HUDEP-2 (cell line): ENCODE results near the gene CDKAL1.
"Not testable (repeated sequence)": the region's sequence is repeated elsewhere in the genome, so short reads cannot be mapped to it uniquely, and the experiment has no call there.

Experiments used
- DNase-seq, 76 experiments: peaks; one replicate each; lab custom pipeline; 2025; ENCODE audit not compliant: unreplicated experiment in 76 of 76; lab: John Stamatoyannopoulos, UW

The CDKAL1 gene

GRCh38 chr6:20732362-20732761 is 198.1 kb downstream of the CDKAL1 start:
- not testable (repeated sequence) for DNase-seq

DNA sequence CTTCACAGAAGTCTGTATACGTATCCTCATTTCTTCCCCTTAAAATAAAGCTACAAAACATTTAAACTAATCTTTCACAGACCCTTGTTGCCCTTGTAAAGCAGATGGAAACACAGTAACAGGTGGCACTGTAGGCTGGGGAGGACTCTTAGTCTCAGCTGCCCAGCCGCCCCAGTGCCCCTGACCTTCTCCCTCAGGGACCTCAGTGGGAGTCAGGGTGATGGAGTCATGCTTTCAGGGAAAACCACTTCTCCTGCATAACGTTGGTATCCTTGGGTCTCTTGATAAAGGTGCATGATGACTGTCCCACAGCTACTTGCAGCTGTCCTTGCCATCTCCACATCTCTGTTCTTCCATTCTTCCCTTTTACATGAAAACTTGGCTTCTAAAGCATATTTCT is 198.6 kb downstream of the CDKAL1 start:
- no peak for DNase-seq

- no peak for DNase-seq
Measured at GRCh38 chr6:20737912-20738311, 203.7 kb downstream of the CDKAL1 start.

- DNase-seq, result no peak
Measured at GRCh38 chr6:20740088-20740487, 205.8 kb downstream of the CDKAL1 start.

DNA sequence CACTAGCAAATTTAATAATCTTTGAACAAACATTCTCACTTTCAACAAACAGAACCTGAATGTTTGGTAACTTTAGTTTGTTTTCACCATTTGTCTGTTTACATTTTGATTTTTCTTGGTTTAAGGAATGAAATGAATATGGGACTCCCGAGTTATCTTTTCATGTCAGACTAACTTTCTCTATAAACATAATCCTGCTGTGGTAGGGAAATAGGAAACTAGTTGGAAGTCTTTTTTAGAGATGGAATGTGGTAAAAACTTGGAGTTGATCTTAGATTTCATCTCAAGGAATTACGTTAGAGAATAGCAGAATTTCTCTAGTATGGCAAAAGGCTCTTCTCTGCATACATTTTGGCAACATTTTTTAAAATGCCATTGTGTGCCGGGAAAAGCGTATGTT is 206.5 kb downstream of the CDKAL1 start:
- no peak for DNase-seq

DNA sequence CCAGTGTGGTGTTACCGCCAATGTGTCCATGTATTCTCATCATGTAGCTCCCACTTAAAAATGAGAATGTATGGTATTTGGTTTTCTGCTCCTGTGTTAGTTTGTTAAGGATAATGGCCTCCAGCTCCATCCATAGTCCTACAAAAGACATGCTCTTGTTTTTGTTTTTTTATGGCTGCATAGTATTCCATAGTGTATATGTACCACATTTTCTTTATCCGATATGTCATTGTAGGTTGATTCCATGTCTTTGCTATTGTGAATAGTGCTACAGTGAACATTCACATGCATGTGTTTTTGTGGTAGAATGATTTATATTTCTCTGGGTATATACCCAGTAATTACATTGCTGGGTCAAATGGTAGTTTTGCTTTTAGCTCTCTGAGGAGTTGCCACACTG is 207.2 kb downstream of the CDKAL1 start:
- DNase-seq, result no peak

GRCh38 chr6:20744911-20745557 is 210.8 kb downstream of the CDKAL1 start:
- DNase-seq, result no peak

DNA sequence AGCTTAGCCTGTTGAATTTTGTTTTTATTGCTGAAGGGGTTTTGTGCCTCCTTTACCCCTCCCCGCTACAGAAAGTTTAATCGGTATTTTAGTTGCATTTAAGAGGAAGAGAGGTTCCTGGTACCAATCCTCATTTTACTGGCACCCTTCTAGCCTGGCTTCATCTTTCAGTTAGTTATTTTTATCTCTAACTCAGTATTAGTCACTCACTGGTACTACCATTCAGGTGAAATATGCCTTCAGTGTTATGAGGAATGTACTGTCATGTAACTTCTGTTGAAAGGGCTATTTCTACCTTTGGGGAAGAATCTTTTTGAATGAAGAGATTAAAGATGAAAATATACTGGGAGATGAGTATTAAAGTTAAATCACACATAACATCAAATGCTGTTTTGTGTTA is 211.8 kb downstream of the CDKAL1 start:
- no peak for DNase-seq

GRCh38 chr6:20746805-20747558 is 212.7 kb downstream of the CDKAL1 start:
- DNase-seq, result no peak

DNA sequence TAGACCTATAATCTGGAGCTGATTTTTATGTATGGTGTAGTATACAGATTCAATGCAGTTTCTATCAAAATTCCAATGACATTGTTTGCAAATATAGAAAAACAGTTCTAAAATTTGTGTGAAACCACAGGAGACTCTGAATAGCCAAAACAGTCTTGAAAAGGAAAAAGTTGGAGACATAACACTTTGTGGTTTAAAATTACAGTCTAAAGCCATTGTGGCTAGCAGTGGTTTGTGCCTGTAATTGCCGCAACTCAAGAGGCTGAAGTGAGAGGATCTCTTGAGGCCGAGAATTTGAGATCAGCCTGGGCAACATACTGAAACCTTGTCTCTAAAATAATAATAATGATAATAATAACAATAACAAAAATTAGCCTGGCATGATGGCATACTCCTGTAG is 213.7 kb downstream of the CDKAL1 start:
- no peak for DNase-seq

DNA sequence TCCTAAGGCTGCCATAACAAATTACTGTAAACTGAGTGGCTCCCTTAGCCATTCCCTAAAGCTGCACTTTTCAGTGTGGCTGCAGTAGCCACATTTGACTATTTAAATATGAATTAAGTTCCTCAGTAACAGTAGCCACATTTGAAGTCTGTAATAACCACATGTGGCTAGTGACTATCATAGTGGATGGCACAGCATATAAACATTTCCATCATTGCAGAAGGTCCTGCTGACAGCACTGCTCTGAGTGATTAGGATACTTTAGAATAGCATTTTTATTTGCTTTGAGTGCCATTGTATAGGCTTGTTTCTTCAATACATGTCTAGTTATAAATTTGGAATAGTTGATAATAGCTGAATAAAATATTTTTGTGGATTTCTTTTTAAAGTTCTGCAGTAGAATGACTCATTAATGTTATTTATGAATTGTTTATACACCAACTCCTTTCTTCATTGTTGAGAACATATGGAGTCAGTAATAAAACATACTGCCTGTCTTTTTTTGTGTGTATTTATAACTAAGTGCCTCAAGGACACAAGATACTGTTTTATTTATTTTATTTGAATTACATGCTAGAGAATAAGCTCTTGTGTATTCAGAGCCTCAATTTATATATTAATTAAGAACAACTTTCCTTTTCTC is 217.2 kb downstream of the CDKAL1 start:
- DNase-seq, result no peak

- DNase-seq, result no peak
Measured at GRCh38 chr6:20755631-20756030, 221.4 kb downstream of the CDKAL1 start.

GRCh38 chr6:20756584-20757147 is 222.4 kb downstream of the CDKAL1 start:
- not testable (repeated sequence) for DNase-seq

DNA sequence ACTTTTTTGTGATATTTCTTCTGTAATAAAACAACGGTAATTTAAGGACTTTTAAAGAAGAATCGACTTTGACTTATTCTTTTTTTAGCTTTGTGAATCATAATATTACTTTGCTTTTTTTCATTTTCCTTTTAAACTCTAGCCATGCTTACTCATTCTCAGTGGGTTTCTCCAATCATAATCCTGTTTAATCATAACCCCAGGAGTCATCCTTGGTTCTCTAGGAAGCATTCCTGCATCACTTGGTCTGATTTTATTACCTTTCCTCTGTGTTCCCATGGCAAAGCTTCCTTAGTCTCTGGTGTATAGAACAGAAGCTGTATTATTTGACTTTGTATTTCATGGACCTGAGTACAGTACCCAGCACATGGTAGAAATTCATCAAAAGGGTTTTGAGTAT is 223.5 kb downstream of the CDKAL1 start:
- DNase-seq, result no peak

- DNase-seq, result no peak
Measured at GRCh38 chr6:20763296-20763695, 229.0 kb downstream of the CDKAL1 start.

- DNase-seq, result no peak
Measured at GRCh38 chr6:20769631-20770030, 235.4 kb downstream of the CDKAL1 start.

DNA sequence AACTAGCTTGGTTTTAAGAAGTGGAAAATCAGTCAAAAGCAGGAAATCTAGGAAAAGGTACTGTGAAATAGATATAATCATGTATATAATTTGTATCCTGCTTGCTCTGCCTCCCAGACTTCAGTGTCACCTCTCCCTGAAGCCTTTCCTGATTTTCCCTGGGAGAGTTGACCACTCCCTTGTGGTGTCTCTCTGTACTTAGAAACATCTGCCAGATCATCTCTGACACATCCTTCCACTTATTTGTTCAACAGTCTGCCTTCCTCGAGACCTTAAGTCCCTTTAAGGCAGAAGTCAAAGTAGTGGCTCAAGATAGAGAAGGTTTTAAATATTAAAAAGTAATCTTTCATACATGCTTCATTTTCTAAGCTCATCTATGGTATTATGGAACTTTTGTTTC is 236.5 kb downstream of the CDKAL1 start:
- no peak for DNase-seq

DNA sequence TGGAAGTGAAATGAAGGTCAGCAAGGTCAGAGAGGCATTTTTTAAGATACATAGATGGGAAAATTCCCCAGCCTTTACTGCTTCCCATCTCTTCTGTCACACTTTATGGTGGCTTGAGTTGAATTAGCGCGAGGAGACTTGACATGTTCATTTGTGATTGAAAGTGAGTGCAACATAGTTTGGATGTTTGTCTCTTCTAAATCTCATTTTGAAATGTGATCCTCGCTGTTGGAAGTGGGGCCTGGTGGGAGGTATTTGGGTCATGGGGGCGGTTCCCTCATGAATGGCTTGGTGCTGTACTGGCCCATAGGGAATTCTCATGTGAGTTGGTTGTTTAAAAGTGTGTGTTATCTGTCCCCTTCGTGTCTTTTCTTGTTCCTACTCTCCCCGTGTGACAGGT is 237.2 kb downstream of the CDKAL1 start:
- DNase-seq, result no peak

GRCh38 chr6:20773822-20774221 is 239.6 kb downstream of the CDKAL1 start:
- no peak for DNase-seq

- no peak for DNase-seq
Measured at GRCh38 chr6:20775981-20776380, 241.7 kb downstream of the CDKAL1 start.

DNA sequence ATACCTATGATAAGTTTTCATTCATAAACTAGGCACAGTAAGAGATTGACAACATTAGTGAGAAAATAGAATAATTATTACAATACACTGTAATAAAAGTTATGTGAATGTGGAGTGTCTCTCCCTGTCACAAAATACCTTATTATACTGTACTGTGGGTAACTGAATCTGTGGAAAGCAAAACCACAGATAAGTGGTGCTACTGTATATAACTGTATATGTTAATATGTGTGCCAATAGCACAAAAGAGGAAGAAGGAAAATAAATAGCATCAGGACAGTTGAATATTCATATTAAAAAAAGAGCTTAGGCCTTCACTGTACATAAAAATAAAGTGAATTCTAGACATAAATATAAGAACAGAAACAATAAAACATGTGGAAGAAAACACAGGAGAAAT is 243.5 kb downstream of the CDKAL1 start:
- DNase-seq, result no peak

DNA sequence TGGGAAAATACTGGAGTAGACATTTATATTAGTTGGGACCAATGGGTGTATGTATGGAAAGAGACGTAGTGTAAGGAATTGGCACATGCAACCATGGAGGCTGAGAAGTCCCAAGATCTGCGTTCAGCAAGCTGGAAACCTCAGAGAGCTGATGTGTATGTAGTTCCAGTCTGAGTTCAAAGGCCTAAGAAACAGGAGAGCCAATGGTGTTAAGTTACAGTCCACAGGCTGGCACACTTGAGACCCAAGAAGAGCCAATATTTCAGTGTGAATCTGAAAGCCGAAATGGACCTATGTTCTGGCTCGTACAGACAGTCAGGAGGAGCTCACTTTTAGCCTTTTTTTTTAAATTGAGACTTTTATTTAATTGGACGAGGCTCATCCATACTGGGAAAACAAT is 244.2 kb downstream of the CDKAL1 start:
- DNase-seq, result no peak
